Gastroesophageal sphincter (tissue), 3 donors: ENCODE measurements around the gene SMG6.
A peak's percentile ranks its signal among the peaks of the same experiment; 100 is the strongest.

Experiments used
- CTCF ChIP-seq, 4 experiments: fragments of 200-600 bp in 2 of 4; fragments of 450-650 bp in 2 of 4; sonication (generic) in 1 of 4; IDR thresholded peaks; one replicate each; pipeline ENCODE4 v1.5.1; 2017 to 2019; ENCODE audit warnings: antibody characterized with exemption in 4 of 4, mild to moderate bottlenecking in 2 of 4, moderate library complexity in 2 of 4
- EP300 ChIP-seq: sonication (generic); formaldehyde crosslinking; IDR thresholded peaks from one replicate; pipeline ENCODE4 v1.6.1; 2017; ENCODE audit warnings: antibody characterized with exemption, mild to moderate bottlenecking
- POLR2A ChIP-seq, 2 donors: fragments of 450-650 bp; IDR thresholded peaks; one replicate each; pipeline ENCODE4 v1.6.1; 2017; ENCODE audit warnings: antibody characterized with exemption in 2 of 2, mild to moderate bottlenecking in 2 of 2, moderate library complexity in 1 of 2
- POLR2AphosphoS5 ChIP-seq: sonication (generic); formaldehyde crosslinking; IDR thresholded peaks from one replicate; pipeline ENCODE4 v1.6.1; 2017; ENCODE audit warnings: antibody characterized with exemption

DNA sequence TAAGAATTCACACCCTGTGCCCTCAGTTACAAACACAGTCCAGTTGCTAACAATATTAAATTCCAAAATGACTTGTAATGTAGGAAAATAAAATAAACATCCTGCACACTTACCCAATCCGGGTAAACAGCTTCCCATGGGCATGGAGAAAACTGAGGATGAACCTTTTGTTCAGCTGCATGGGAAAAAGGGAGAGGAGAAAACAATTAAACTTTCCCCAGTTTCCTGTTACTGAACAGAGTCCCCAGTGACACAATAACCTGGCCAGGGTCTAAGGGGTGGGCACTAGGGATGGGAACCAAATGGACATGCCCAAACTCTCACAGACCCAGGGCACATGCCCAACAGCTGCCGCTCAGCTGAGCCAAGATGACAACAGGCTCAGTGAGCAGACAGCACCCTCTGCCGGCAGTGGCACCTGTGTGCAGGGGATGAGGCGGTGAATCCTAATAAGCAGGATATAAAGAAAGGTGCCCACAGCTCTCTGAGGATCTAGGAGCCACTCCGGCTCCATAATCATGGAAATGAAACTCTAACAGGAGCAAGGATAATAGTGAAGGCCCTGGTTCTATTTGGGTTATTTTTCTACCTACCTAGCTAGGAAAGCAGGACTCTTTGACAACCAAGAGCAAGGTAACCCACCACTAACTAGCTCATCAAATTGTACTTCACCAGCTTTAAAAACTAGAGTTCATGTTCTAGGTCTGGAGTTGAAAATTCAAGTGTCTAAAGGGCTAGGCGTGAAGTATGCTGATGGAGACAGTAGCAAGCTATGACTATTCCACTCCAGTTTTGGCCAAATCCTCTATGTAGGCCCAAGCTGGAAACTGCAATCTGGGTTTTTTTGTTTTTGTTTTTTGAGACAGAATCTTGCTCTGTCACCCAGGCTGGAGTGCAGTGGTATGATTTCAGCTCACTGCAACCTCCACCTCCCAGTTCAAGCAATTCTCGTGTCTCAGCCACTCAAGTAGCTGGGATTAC, 58.8 kb downstream of the SMG6 start:
- TF ChIP-seq CTCF (IDR thresholded peaks at IDR 0.05) (peak; percentile 97 to 99 (median 98)), POLR2A (IDR thresholded peaks at IDR 0.05) (no peak), POLR2AphosphoS5 (peak; percentile 76), EP300 (no peak)
